PC-3 (cell line): ENCODE results near the gene ZNF385A.

Experiments used
- CTCF ChIP-seq: fragments of 300-600 bp; sonication (generic); conservative IDR thresholded peaks from 2 replicates; pipeline ENCODE4 v1.5.1; 2017; ENCODE audit warnings: antibody characterized with exemption, low read depth, mild to moderate bottlenecking, low read length
- EZH2 ChIP-seq: fragments of 300-600 bp; sonication (generic); IDR thresholded peaks from one replicate; pipeline ENCODE4 v1.6.1; 2017; ENCODE audit warnings: antibody characterized with exemption, mild to moderate bottlenecking, low read length; ENCODE audit not compliant: unreplicated experiment

- no peak for TF ChIP-seq CTCF
- TF ChIP-seq EZH2: no peak
Observed at GRCh38 chr12:54405573-54405972, 21.0 kb upstream of the ZNF385A start.
